K562 (cell line): Measurements from ENCODE around the gene SPATA2. TPM values are rescaled to one million over a fixed set of nuclear protein-coding genes. Genes with fewer than 3 reads are reported as not detected.

Experiments used
- ATAC-seq: fragments of 200-7000 bp; cut with Tn5 transposase; 3 replicates; pipeline ENCODE4 v1.9.1; 2020; ENCODE audit warnings: moderate library complexity
- BruUV-seq: library from RNA; stranded (reverse); fragments of 400-500 nt; replicated peaks from 2 replicates; lab custom pipeline; 2021; lab: Mats Ljungman, UMichigan
- CTCF ChIA-PET: fragments of 300-600 bp; formaldehyde crosslinking; extraction: SDS; loops from one replicate; lab custom pipeline; 2021; ENCODE audit warnings: low intra/inter-chr PET ratio; lab: Yijun Ruan, JAX
- POLR2A ChIA-PET: fragments of 300-600, 350-650 bp; sonication (Branson Sonifier 250); formaldehyde crosslinking; extraction: SDS; loops from one replicate; lab custom pipeline; 2021; ENCODE audit warnings: antibody characterized with exemption, inconsistent platforms; lab: Yijun Ruan, JAX
- DNase-seq, 4 experiments: peaks; one replicate each; pipeline versions ENCODE4 v3.0.0 to v3.0.0-alpha.2; 2011 to 2018; ENCODE audit warnings: low spot score in 3 of 4, mixed read lengths in 3 of 4; ENCODE audit errors: extremely low read depth in 1 of 4
- FAIRE-seq: peaks from 2 replicates; lab custom pipeline; 2011; peaks lifted over from hg19 to GRCh38; lab: Jason Lieb, UNC
- H2AFZ ChIP-seq: 2 replicates; pipeline ENCODE4 v1.6.0; 2011; ENCODE audit warnings: low read depth, low read length, control low read depth, inconsistent platforms
- H3K27ac ChIP-seq: fragments of 200-600 bp; 3 replicates; pipeline ENCODE4 v1.8.0; 2011; ENCODE audit warnings: low read depth, mild to moderate bottlenecking, control low read depth, inconsistent platforms, low read length, moderate library complexity, mixed read lengths; ENCODE audit errors: extremely low read depth
- H3K27me3 ChIP-seq, 2 experiments: fragments of 300-600 bp in 1 of 2; 2 replicates in 1 of 2; 3 replicates in 1 of 2; pipeline versions ENCODE4 v1.6.0 to v1.8.0; 2011; ENCODE audit warnings: inconsistent platforms in 2 of 2, low read length in 2 of 2, mild to moderate bottlenecking in 1 of 2, mixed read lengths in 1 of 2, moderate library complexity in 1 of 2; ENCODE audit not compliant: control insufficient read depth in 2 of 2, insufficient read depth in 2 of 2
- H3K36me3 ChIP-seq: fragments of 300-600 bp; 3 replicates; pipeline ENCODE4 v1.8.0; 2011; ENCODE audit warnings: mild to moderate bottlenecking, low read length, inconsistent platforms; ENCODE audit not compliant: control insufficient read depth, insufficient read depth
- H3K4me1 ChIP-seq, 2 experiments: fragments of 200-600 bp in 1 of 2; replicated peaks in 1 of 2; 2 replicates in 1 of 2; 3 replicates in 1 of 2; pipeline versions ENCODE4 v1.5.1 to v1.8.0; 2011; ENCODE audit warnings: inconsistent platforms in 2 of 2, low read length in 2 of 2, mild to moderate bottlenecking in 1 of 2, mixed read lengths in 1 of 2, moderate library complexity in 1 of 2; ENCODE audit not compliant: control insufficient read depth in 2 of 2, insufficient read depth in 2 of 2
- H3K4me2 ChIP-seq: 2 replicates; pipeline ENCODE4 v1.6.1; 2011; ENCODE audit warnings: low read length, control low read depth, inconsistent platforms, mixed read lengths; ENCODE audit not compliant: insufficient read depth
- H3K4me3 ChIP-seq: fragments of 200-600 bp; sonication (generic), shearing (Covaris generic); 2 replicates; pipeline ENCODE4 v1.5.1; 2016; ENCODE audit warnings: control low read depth, inconsistent platforms
- H3K79me2 ChIP-seq: fragments of 200-600 bp; 3 replicates; pipeline ENCODE4 v1.8.0; 2011; ENCODE audit warnings: low read length, inconsistent platforms; ENCODE audit not compliant: control insufficient read depth, insufficient read depth
- H3K9ac ChIP-seq, 2 experiments: 2 replicates each; pipeline versions ENCODE4 v1.6.0 to v1.6.1; 2011; ENCODE audit warnings: low read depth in 2 of 2, low read length in 2 of 2, control low read depth in 1 of 2, inconsistent platforms in 1 of 2, mild to moderate bottlenecking in 1 of 2, mixed read lengths in 1 of 2; ENCODE audit not compliant: insufficient read depth in 1 of 2
- H3K9me1 ChIP-seq: one replicate; pipeline ENCODE4 v1.6.0; 2011; ENCODE audit warnings: inconsistent platforms, mild to moderate bottlenecking, low read length, moderate library complexity; ENCODE audit not compliant: control insufficient read depth, insufficient read depth
- H3K9me3 ChIP-seq: replicated peaks from 2 replicates; pipeline ENCODE4 v1.5.1; 2011; ENCODE audit warnings: low read depth, low read length, inconsistent platforms; ENCODE audit not compliant: control insufficient read depth, insufficient read depth
- H4K20me1 ChIP-seq: replicated peaks from 2 replicates; pipeline ENCODE4 v1.6.1; 2011; ENCODE audit warnings: low read length, inconsistent platforms, mixed read lengths; ENCODE audit not compliant: control insufficient read depth, insufficient read depth
- BRF1 ChIP-seq: IDR thresholded peaks from 3 replicates; pipeline ENCODE4 v1.6.1; 2011; ENCODE audit warnings: borderline replicate concordance, mild to moderate bottlenecking; ENCODE audit not compliant: insufficient read length; ENCODE audit errors: extremely low read depth
- CBFB ChIP-seq: sonication (generic); formaldehyde crosslinking; IDR thresholded peaks from 2 replicates; pipeline ENCODE4 v1.4.0; 2020; ENCODE audit warnings: mild to moderate bottlenecking, missing genetic modification reagents
- CBX2 ChIP-seq: fragments of 200-600 bp; sonication (generic); IDR thresholded peaks from one replicate; pipeline ENCODE4 v1.6.1; 2012; ENCODE audit warnings: mild to moderate bottlenecking, low read length, inconsistent platforms; ENCODE audit not compliant: insufficient read depth, poor library complexity, severe bottlenecking
- CHD4 ChIP-seq: fragments of 200-600 bp; sonication (generic); IDR thresholded peaks from 3 replicates; pipeline ENCODE4 v1.6.1; 2012; ENCODE audit warnings: low read depth, mild to moderate bottlenecking, mixed read lengths, low read length, inconsistent platforms; ENCODE audit not compliant: insufficient read depth, insufficient replicate concordance, poor library complexity, severe bottlenecking
- FOS ChIP-seq: IDR thresholded peaks from 3 replicates; pipeline ENCODE4 v1.6.1; 2011; ENCODE audit not compliant: insufficient read length; ENCODE audit errors: extremely low read depth
- FOXA3 ChIP-seq, 2 experiments: fragments of 450-650 bp in 1 of 2; sonication (generic) in 1 of 2; formaldehyde crosslinking; IDR thresholded peaks in 1 of 2; conservative IDR thresholded peaks in 1 of 2; 2 replicates each; pipeline versions ENCODE4 v1.4.0 to v1.8.0; 2020 to 2022; ENCODE audit warnings: mild to moderate bottlenecking in 2 of 2, missing genetic modification reagents in 1 of 2
- FOXP1 ChIP-seq: sonication (generic); formaldehyde crosslinking; IDR thresholded peaks from 2 replicates; pipeline ENCODE4 v1.8.0; 2022; ENCODE audit warnings: mild to moderate bottlenecking, missing genetic modification reagents
- ILF3 ChIP-seq: fragments of 450-650 bp; IDR thresholded peaks from 2 replicates; pipeline ENCODE4 v1.6.1; 2018; ENCODE audit warnings: antibody characterized with exemption, mild to moderate bottlenecking, moderate library complexity, borderline replicate concordance
- NFATC3 ChIP-seq: fragments of 450-650 bp; IDR thresholded peaks from 2 replicates; pipeline ENCODE4 v1.6.1; 2017; ENCODE audit warnings: mild to moderate bottlenecking
- NFE2 ChIP-seq: IDR thresholded peaks from 2 replicates; pipeline ENCODE4 v1.6.1; 2014; ENCODE audit warnings: antibody characterized with exemption, low read depth
- NR2F6 ChIP-seq: fragments of 450-650 bp; formaldehyde crosslinking; IDR thresholded peaks from 2 replicates; pipeline ENCODE4 v1.4.0; 2020; ENCODE audit warnings: mild to moderate bottlenecking
- RAD51 ChIP-seq: fragments of 450-650 bp; IDR thresholded peaks from 2 replicates; pipeline ENCODE4 v1.7.1; 2016; ENCODE audit warnings: low read depth, mild to moderate bottlenecking, borderline replicate concordance
- SIX5 ChIP-seq, 2 experiments: IDR thresholded peaks; 2 replicates each; pipeline ENCODE4 v1.6.1; 2011; ENCODE audit warnings: low read length in 2 of 2, borderline replicate concordance in 1 of 2, low read depth in 1 of 2, mild to moderate bottlenecking in 1 of 2, moderate library complexity in 1 of 2; ENCODE audit not compliant: insufficient read depth in 1 of 2
- TRIM28 ChIP-seq: fragments of 450-650 bp; IDR thresholded peaks from 2 replicates; pipeline ENCODE4 v1.6.1; 2017
- YBX1 ChIP-seq: fragments of 450-650 bp; IDR thresholded peaks from 2 replicates; pipeline ENCODE4 v1.7.1; 2016; ENCODE audit warnings: mild to moderate bottlenecking
- ZNF143 ChIP-seq: sonication (generic); formaldehyde crosslinking; IDR thresholded peaks from 2 replicates; pipeline ENCODE4 v1.9.0; 2022; ENCODE audit warnings: mild to moderate bottlenecking, missing genetic modification reagents
- WGBS: fragments of 100-300 bp; shearing (Covaris generic); methylation state at CpG from one replicate; pipeline ENCODE4 v1.1.6; 2016; ENCODE audit warnings: low coverage, mixed read lengths; ENCODE audit not compliant: insufficient coverage; ENCODE audit errors: missing lambda C conversion rate; 5-methylcytosine and 5-hydroxymethylcytosine counted together
- in situ Hi-C: fragments of 300-500 bp; cut with MboI; formaldehyde crosslinking; loops from 4 replicates; pipeline ENCODE4 v1.15.0; 2018; ENCODE audit warnings: inconsistent platforms, mixed read lengths
- intact Hi-C: fragments of 100-400 bp; cut with micrococcal nuclease; formaldehyde crosslinking; loops from 2 replicates; pipeline ENCODE4 v1.14.2; 2022
- polyA plus RNA-seq, 8 experiments: library from polyadenylated mRNA; depleted of rRNA in 4 of 8; stranded (reverse) in 5 of 8; unstranded in 3 of 8; fragments of >200 nt; fragmentation: Nextera tagmentation in 2 of 8; fragmentation: Illumina TruSeq in 1 of 8; extraction: Ambion mirVana in 2 of 8; extraction: Trizol in 1 of 8; gene quantifications; 2 replicates each; pipeline versions ENCODE4 v1.2.1 to v1.2.3, GENCODE V29; 2011 to 2014; ENCODE audit warnings: inconsistent platforms in 1 of 8, missing spikeins in 1 of 8
- total RNA-seq, 7 experiments: library from RNA; depleted of rRNA in 6 of 7; stranded (reverse); fragments of >200 nt in 6 of 7; fragmentation: Illumina TruSeq in 2 of 7; extraction: Trizol in 2 of 7; gene quantifications; 2 replicates each; pipeline versions ENCODE4 v1.2.1 to v1.2.3, GENCODE V29; 2011 to 2021; ENCODE audit warnings: low replicate concordance in 1 of 7
- TF ChIP-seq, protein P1 (sequence below): sonication (generic); formaldehyde crosslinking; IDR thresholded peaks from 2 replicates; pipeline ENCODE4 v1.9.0; 2022; ENCODE audit warnings: mild to moderate bottlenecking, missing genetic modification reagents

SPATA2 gene
- total and polyA plus RNA-seq, 9 of the 15 experiments (the other 6 are each of a cell fraction or from before 2014, with no cell fraction given), result 0.46 to 8.2 (median 2.7) TPM

DNA sequence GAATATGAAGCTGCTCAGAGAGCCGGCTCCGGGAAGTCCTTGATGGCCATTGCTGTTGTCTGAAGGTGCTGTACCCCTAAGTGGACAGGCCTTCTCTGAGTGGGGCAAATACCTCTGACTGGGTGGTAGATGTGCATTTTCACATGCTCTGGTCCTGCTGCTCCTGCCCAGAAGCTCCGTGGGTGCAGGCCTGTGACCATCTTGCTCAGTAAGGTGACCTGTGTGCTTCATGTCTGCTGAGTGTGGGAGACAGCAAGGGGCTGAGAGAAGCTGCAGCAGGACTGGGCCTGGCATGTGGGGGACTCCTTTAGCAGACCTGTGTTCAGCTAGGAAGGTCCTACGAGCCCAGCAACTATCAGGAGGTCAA is 5.0 kb downstream of the SPATA2 start:
- Histone ChIP-seq H3K9ac (peak overlapping the region in 1 of 2 experiments; percentile 82; a peak in 1 of 4 replicates), H4K20me1 (peaks cover 13% of the 10 kb centered on the region; the same call in 1 of the 2 replicates), H3K79me2 (peaks cover 60% of the 10 kb centered on the region), H3K9me1 (no peaks in the 10 kb centered on the region), H3K4me1 (peaks cover 9 to 33% of the 10 kb centered on the region in 2 experiments; a peak in 3 of 5 replicates), H3K4me3 (no peak overlapping the region), H3K4me2 (no peak overlapping the region), H3K36me3 (peaks cover 58% of the 10 kb centered on the region), H3K27me3 (no peaks in the 10 kb centered on the region), H2AFZ (no peak overlapping the region), H3K27ac (no peak overlapping the region), H3K9me3 (no peaks in the 10 kb centered on the region)
- no TSS peak for BruUV-seq
- ChIA-PET CTCF (no interaction called here), POLR2A (interaction anchor here (1.1 kb wide), 1 partner anchor 18 kb away, joined by 5 read pairs; no protein-coding TSS in a partner anchor)
- FAIRE-seq (no peak), ATAC-seq (no peak), DNase-seq (no peak)
- TF ChIP-seq, protein P1, sequence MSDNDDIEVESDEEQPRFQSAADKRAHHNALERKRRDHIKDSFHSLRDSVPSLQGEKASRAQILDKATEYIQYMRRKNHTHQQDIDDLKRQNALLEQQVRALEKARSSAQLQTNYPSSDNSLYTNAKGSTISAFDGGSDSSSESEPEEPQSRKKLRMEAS (CRISPR knock-in tag), result no peak
- TF ChIP-seq SIX5 (IDR thresholded peaks at IDR 0.05; ENCODE audit: borderline replicate concordance in 1 of 2, insufficient read depth in 1 of 2, low read depth in 1 of 2, low read length in 2 of 2), result no peak
- no peak for TF ChIP-seq NFE2
- TF ChIP-seq TRIM28, result no peak
- no peak for TF ChIP-seq FOXP1 (CRISPR knock-in tag)
- TF ChIP-seq NFATC3, result no peak
- TF ChIP-seq CHD4, result no peak
- TF ChIP-seq CBX2, result no peak
- TF ChIP-seq FOXA3 (CRISPR knock-in tag; conservative IDR thresholded peaks at IDR 0.05 in 1 of 2, IDR thresholded peaks at IDR 0.05 in 1 of 2), result no peak
- no peak for TF ChIP-seq NR2F6 (CRISPR knock-in tag)
- no peak for TF ChIP-seq RAD51
- TF ChIP-seq CBFB (CRISPR knock-in tag), result no peak
- no peak for TF ChIP-seq ILF3
- TF ChIP-seq FOS, result no peak
- TF ChIP-seq ZNF143 (CRISPR knock-in tag), result no peak
- TF ChIP-seq YBX1, result no peak
- no peak for TF ChIP-seq BRF1
- WGBS, result 85% methylated on average over 4 of the region's 4 CpGs
- in situ Hi-C loops (no loop called here), intact Hi-C loops (no loop called here)
